Naive B cell (primary cell): ENCODE data around the gene MME. TPM values are rescaled to one million over a fixed set of nuclear protein-coding genes. Genes with fewer than 3 reads are reported as not detected.

ENCODE experiments used
- ATAC-seq, 2 donors: fragments of 150-1000 bp; cut with Tn5 transposase; 2 replicates each; pipeline ENCODE4 v1.10.0; 2021; ENCODE audit warnings: low read depth in 2 of 2, mild to moderate bottlenecking in 2 of 2, moderate library complexity in 2 of 2
- DNase-seq: peaks from one replicate; pipeline ENCODE4 v3.0.0; 2022
- H3K27ac Mint-ChIP-seq, 6 donors: one replicate each; pipeline ENCODE4 v1.8.0; 2020 to 2022; ENCODE audit warnings: mild to moderate bottlenecking in 6 of 6, mixed read lengths in 6 of 6, moderate library complexity in 5 of 6, inconsistent platforms in 2 of 6
- H3K27me3 Mint-ChIP-seq, 3 donors: one replicate each; pipeline ENCODE4 v1.8.0; 2021 to 2022; ENCODE audit warnings: mixed read lengths in 3 of 3, mild to moderate bottlenecking in 1 of 3
- H3K36me3 Mint-ChIP-seq, 2 donors: one replicate each; pipeline ENCODE4 v1.8.0; 2020 to 2022; ENCODE audit warnings: mixed read lengths in 2 of 2, inconsistent platforms in 1 of 2, mild to moderate bottlenecking in 1 of 2
- H3K4me1 Mint-ChIP-seq, 3 donors: one replicate each; pipeline ENCODE4 v1.8.0; 2020 to 2022; ENCODE audit warnings: mixed read lengths in 3 of 3, inconsistent platforms in 1 of 3, mild to moderate bottlenecking in 1 of 3, moderate library complexity in 1 of 3
- H3K4me3 Mint-ChIP-seq, 8 donors: one replicate each; pipeline ENCODE4 v1.8.0; 2020 to 2022; ENCODE audit warnings: mild to moderate bottlenecking in 8 of 8, mixed read lengths in 8 of 8, moderate library complexity in 8 of 8, inconsistent platforms in 2 of 8
- H3K9me3 Mint-ChIP-seq, 7 donors: one replicate each; pipeline ENCODE4 v1.8.0; 2020 to 2022; ENCODE audit warnings: mixed read lengths in 7 of 7, mild to moderate bottlenecking in 5 of 7, inconsistent platforms in 2 of 7, moderate library complexity in 1 of 7
- polyA plus RNA-seq, 6 donors: library from polyadenylated mRNA; unstranded; fragments of 300-500 nt; fragmentation: Illumina TruSeq; gene quantifications; one replicate each; pipeline ENCODE4 v1.2.3, GENCODE V29; 2021; ENCODE audit warnings: low read depth in 6 of 6

MME gene
- polyA plus RNA-seq: 10 to 100 TPM in 2 of 6 donors, 1 to 10 TPM in 4; 4.1 to 11.9 (median 5.8) TPM

DNA sequence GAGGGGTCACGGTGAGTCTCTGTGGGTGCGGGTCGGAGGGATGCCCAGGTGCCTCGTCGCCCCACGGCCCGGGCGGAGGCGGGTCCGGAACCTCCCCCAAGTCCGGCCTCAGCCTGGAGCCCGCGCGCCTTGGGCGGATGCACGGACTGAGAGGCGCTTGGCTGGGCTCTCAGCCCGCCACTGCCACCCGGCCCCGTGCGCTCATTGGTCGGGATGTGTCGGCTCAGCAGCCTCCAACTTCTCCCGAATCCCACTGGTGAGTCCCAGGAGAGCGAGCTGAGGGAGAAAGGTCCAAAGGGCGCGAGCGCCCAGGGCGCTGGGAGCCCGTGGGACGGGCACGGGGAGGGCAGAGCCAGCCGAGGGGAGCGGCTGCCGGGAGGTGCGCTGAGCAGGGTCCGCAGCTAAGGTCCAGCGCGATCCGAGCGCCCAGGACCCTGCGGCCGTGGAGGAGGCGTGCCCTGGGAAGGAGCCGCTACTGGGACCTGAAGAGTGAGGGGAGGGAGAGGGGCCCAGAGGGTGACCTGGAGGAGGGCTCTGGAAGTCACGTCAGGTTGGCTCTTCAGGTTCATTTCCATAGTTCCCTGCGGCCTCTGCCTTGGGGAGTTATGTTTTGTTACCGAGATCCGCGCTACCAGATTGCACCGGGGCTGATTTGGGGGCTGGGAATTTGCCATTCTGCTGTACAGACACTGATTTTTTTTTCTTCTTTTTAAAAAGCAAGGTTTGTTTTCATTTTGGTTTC is at the start of gene MME:
Gene MME (plus strand): TSS at position 574 of the 742 bp plus-strand sequence. CDS start 3,849 bp downstream, outside the sequence.
- Mint-ChIP-seq H3K27me3 (peaks cover 7 to 20% (median 14%) of the 10 kb centered on the region in 3 donors), H3K4me1 (peaks cover 16 to 33% (median 18%) of the 10 kb centered on the region in 3 donors), H3K27ac (peak within 1 kb of the TSS in 4 of 6 donors; percentile 39 to 64 (median 52)), H3K9me3 (peaks cover 0 to 14% (median 2%) of the 10 kb centered on the region in 7 donors), H3K36me3 (peaks cover 0 to 5% of the 10 kb centered on the region in 2 donors), H3K4me3 (peak within 1 kb of the TSS; percentile 80 to 96 (median 92))
- DNase-seq: no peak
- peak; percentile 66 to 68 for ATAC-seq

GRCh38 chr3:155031186-155031585 is 48.9 kb upstream of the MME start:
- H3K9me3 Mint-ChIP-seq: peaks cover 0 to 8% (median 4%) of the 10 kb centered on the region in 7 donors
- no peak for ATAC-seq
- no peak for DNase-seq
- H3K36me3 Mint-ChIP-seq: no peaks in the 10 kb centered on the region
- H3K4me3 Mint-ChIP-seq: no peak overlapping the region
- no peak overlapping the region for H3K27ac Mint-ChIP-seq
- peaks cover 0 to 4% (median 0%) of the 10 kb centered on the region in 3 donors for H3K4me1 Mint-ChIP-seq
- H3K27me3 Mint-ChIP-seq: no peaks in the 10 kb centered on the region

DNA sequence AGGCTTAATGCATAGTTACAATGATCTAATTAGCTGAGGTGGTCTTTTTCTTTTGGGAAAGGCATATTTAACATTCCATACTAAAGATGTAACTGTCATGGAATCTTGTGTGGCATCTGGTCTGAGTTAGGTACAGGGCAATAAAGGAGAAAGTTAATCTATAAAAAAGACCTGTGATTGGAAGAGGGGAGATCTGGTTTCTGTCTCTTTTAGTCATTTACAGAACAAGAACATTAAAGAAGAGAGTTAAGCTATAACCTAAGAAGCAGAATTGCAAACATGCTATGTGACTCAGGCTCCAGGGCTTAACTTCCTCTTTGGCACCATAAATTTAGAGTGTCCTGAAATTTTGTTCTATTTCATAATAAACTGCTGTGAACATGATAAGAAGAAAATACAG is 47.2 kb upstream of the MME start:
- Mint-ChIP-seq H3K4me3 (no peak overlapping the region), H3K9me3 (peaks cover 0 to 8% (median 4%) of the 10 kb centered on the region in 7 donors), H3K36me3 (no peaks in the 10 kb centered on the region), H3K4me1 (peaks cover 0 to 4% (median 0%) of the 10 kb centered on the region in 3 donors), H3K27ac (no peak overlapping the region), H3K27me3 (no peaks in the 10 kb centered on the region)
- no peak for DNase-seq
- no peak for ATAC-seq

GRCh38 chr3:155034786-155035185 is 45.3 kb upstream of the MME start:
- Mint-ChIP-seq H3K27me3 (no peaks in the 10 kb centered on the region), H3K27ac (no peak overlapping the region), H3K36me3 (no peaks in the 10 kb centered on the region), H3K4me3 (no peak overlapping the region), H3K4me1 (peaks cover 0 to 4% (median 0%) of the 10 kb centered on the region in 3 donors), H3K9me3 (peaks cover 0 to 4% (median 0%) of the 10 kb centered on the region in 7 donors)
- no peak for ATAC-seq
- no peak for DNase-seq

DNA sequence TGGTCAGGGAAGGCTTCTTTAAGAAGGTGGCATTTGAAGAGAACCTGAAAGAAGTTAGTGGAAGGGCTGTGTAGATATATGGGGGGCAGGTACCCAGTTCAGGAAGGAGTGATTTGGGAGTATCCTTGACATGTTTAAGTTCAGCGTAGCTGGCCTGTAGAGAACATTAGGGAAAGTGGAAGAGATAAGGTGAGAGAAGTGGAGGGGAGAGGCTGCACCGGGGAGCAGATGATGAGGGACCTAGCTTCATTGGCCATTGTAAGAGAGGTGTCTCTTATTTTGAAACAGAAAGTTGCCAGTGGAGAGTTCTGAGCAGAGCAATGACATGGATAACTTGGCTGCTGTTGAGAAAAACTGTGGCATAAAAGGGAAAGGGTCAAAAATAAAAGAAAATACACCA is 44.6 kb upstream of the MME start:
- H3K27me3 Mint-ChIP-seq: no peaks in the 10 kb centered on the region
- no peak for DNase-seq
- no peaks in the 10 kb centered on the region for H3K36me3 Mint-ChIP-seq
- peaks cover 0 to 4% (median 0%) of the 10 kb centered on the region in 3 donors for H3K4me1 Mint-ChIP-seq
- no peak for ATAC-seq
- H3K9me3 Mint-ChIP-seq: peaks cover 0 to 4% (median 0%) of the 10 kb centered on the region in 7 donors
- no peak overlapping the region for H3K4me3 Mint-ChIP-seq
- no peak overlapping the region for H3K27ac Mint-ChIP-seq

DNA sequence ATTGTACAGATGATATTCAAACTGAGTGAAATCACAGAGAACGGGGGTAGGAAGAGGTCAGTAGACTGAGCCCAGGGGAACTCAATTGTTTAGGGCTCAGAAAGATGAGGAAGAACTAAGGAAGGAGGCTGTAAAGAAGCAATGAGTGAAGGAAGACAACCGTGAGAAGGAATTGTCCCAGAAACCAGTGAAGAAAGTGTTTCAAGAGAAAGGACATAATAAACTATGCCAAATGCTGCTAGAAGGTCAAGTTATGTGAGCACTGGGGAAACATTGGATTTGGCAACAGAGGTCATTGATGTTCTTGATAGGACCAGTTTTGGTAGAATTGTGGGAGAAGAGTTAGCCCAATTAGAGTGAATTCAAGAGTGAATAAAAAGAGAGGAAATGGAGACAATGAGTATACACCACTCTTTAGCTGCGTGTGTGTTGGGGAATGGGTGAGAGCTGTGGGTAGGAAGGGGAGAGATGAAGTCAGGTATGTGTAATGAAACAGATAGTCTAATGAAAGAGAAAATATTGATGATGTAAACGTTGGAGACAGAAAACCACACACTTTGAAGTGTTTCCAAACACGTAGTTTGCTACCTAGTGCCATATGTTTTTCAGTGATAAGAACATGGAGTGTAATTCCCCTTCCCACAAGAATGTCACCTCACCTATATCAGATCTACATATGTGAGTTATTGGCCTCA is 42.5 kb upstream of the MME start:
- H3K4me3 Mint-ChIP-seq: peak overlapping the region in 1 of 8 donors; percentile 9
- no peaks in the 10 kb centered on the region for H3K36me3 Mint-ChIP-seq
- no peak overlapping the region for H3K27ac Mint-ChIP-seq
- DNase-seq (no peak), ATAC-seq (no peak)
- no peaks in the 10 kb centered on the region for H3K27me3 Mint-ChIP-seq
- peaks cover 0 to 4% (median 0%) of the 10 kb centered on the region in 7 donors for H3K9me3 Mint-ChIP-seq
- peaks cover 0 to 4% (median 0%) of the 10 kb centered on the region in 3 donors for H3K4me1 Mint-ChIP-seq

- H3K27me3 Mint-ChIP-seq: no peaks in the 10 kb centered on the region
- peaks cover 0 to 4% (median 0%) of the 10 kb centered on the region in 3 donors for H3K4me1 Mint-ChIP-seq
- H3K36me3 Mint-ChIP-seq: no peaks in the 10 kb centered on the region
- DNase-seq (no peak), ATAC-seq (no peak)
- H3K27ac Mint-ChIP-seq: no peak overlapping the region
- H3K4me3 Mint-ChIP-seq: no peak overlapping the region
- peaks cover 0 to 4% (median 0%) of the 10 kb centered on the region in 7 donors for H3K9me3 Mint-ChIP-seq
Measured at GRCh38 chr3:155038203-155038554, 41.9 kb upstream of the MME start.

GRCh38 chr3:155046935-155047334 is 33.2 kb upstream of the MME start:
- Mint-ChIP-seq H3K27me3 (no peaks in the 10 kb centered on the region), H3K27ac (no peak overlapping the region), H3K9me3 (peaks cover 4 to 23% (median 6%) of the 10 kb centered on the region in 7 donors), H3K4me3 (no peak overlapping the region), H3K4me1 (peaks cover 0 to 10% (median 4%) of the 10 kb centered on the region in 3 donors), H3K36me3 (peaks cover 0 to 7% of the 10 kb centered on the region in 2 donors)
- DNase-seq: no peak
- no peak for ATAC-seq

DNA sequence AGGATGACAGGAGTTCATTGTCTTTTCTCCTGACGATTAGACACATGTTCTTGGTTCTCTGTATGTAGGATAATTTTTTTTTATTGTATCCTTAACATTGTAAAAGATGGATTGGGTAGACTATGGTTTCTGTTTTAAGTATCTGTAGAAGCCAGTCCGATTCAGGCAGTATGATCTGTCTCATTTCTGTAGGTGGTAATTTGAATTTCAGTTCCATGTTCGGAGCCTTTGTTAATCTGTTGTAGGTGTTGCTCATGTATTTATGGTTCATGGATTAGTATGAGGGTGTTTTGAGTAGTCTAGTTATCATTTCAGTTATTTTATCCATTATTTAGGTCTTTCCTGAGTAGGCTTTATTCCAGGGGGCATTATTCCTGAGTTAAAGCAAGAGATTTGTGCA is 32.4 kb upstream of the MME start:
- DNase-seq (no peak), ATAC-seq (no peak)
- peaks cover 0 to 9% of the 10 kb centered on the region in 2 donors for H3K36me3 Mint-ChIP-seq
- H3K27ac Mint-ChIP-seq: no peak overlapping the region
- H3K9me3 Mint-ChIP-seq: peaks cover 4 to 28% (median 9%) of the 10 kb centered on the region in 7 donors
- H3K4me1 Mint-ChIP-seq: peaks cover 0 to 10% (median 4%) of the 10 kb centered on the region in 3 donors
- no peak overlapping the region for H3K4me3 Mint-ChIP-seq
- H3K27me3 Mint-ChIP-seq: no peaks in the 10 kb centered on the region

DNA sequence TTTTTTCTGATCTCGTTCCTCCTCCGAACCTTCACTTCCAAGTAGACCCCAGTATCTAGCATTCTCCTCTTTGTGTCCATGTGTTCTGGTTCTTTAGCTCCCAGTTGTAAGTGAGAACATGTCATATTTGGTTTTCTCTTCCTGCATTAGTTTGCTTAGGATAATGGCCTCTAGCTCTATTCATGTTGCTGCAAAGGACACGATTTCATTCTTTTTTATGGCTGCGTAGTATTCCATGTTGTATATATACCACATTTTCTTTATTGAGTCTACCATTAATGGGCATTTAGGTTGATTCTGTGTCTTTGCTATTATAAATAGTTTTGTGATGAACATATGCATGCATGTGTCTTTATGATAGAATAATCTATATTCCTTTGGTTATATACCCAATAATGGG is 30.2 kb upstream of the MME start:
- Mint-ChIP-seq H3K27ac (no peak overlapping the region), H3K4me1 (peaks cover 0 to 10% (median 4%) of the 10 kb centered on the region in 3 donors), H3K36me3 (peaks cover 0 to 17% of the 10 kb centered on the region in 2 donors), H3K27me3 (no peaks in the 10 kb centered on the region), H3K4me3 (no peak overlapping the region), H3K9me3 (peaks cover 12 to 38% (median 16%) of the 10 kb centered on the region in 7 donors)
- ATAC-seq (no peak), DNase-seq (no peak)

- Mint-ChIP-seq H3K36me3 (peaks cover 0 to 17% of the 10 kb centered on the region in 2 donors), H3K9me3 (peaks cover 12 to 38% (median 19%) of the 10 kb centered on the region in 7 donors), H3K4me1 (peaks cover 0 to 10% (median 4%) of the 10 kb centered on the region in 3 donors), H3K27me3 (no peaks in the 10 kb centered on the region), H3K27ac (no peak overlapping the region), H3K4me3 (no peak overlapping the region)
- DNase-seq (no peak), ATAC-seq (no peak)
Measured at GRCh38 chr3:155052470-155052869, 27.6 kb upstream of the MME start.

DNA sequence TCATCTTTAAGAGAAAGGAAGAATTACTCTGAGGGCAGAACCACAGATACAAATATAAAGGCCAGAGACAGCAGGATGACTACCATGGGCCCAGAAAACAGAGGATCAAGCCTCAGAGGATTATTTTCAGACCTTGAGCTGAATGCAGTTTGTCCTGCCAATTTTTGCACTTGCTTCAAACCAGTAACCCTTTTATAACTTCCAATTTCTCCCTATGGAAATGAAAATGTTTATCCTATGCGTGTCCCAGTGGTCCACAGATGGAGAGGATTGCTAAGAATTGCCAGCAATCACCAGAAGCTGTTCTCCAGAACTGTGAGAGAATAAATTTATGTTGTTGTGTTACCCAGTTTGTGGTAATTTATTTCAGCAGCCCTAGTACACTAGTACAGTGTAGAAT is 26.4 kb upstream of the MME start:
- DNase-seq (no peak), ATAC-seq (no peak)
- no peaks in the 10 kb centered on the region for H3K27me3 Mint-ChIP-seq
- H3K4me3 Mint-ChIP-seq: no peak overlapping the region
- peaks cover 12 to 38% (median 19%) of the 10 kb centered on the region in 7 donors for H3K9me3 Mint-ChIP-seq
- peaks cover 0 to 7% (median 2%) of the 10 kb centered on the region in 3 donors for H3K4me1 Mint-ChIP-seq
- H3K36me3 Mint-ChIP-seq: peaks cover 0 to 17% of the 10 kb centered on the region in 2 donors
- peak overlapping the region in 1 of 6 donors; percentile 24 for H3K27ac Mint-ChIP-seq

- peak overlapping the region in 1 of 6 donors; percentile 50 for H3K27ac Mint-ChIP-seq
- no peaks in the 10 kb centered on the region for H3K27me3 Mint-ChIP-seq
- no peaks in the 10 kb centered on the region for H3K36me3 Mint-ChIP-seq
- ATAC-seq (no peak), DNase-seq (no peak)
- no peak overlapping the region for H3K4me3 Mint-ChIP-seq
- H3K9me3 Mint-ChIP-seq: no peaks in the 10 kb centered on the region
- H3K4me1 Mint-ChIP-seq: no peaks in the 10 kb centered on the region
Measured at GRCh38 chr3:155064920-155065319, 15.2 kb upstream of the MME start.

- ATAC-seq (no peak), DNase-seq (no peak)
- Mint-ChIP-seq H3K36me3 (no peaks in the 10 kb centered on the region), H3K27ac (no peak overlapping the region), H3K27me3 (no peaks in the 10 kb centered on the region), H3K4me3 (no peak overlapping the region), H3K9me3 (no peaks in the 10 kb centered on the region), H3K4me1 (no peaks in the 10 kb centered on the region)
Measured at GRCh38 chr3:155065537-155065936, 14.6 kb upstream of the MME start.
